Right atrium auricular region (tissue), 2 donors: ENCODE data around the gene SLC6A12. TPM values are rescaled to one million over a fixed set of nuclear protein-coding genes. Genes with fewer than 3 reads are reported as not detected.

Source experiments
- DNase-seq: peaks from one replicate; pipeline ENCODE4 v3.0.0-alpha.2; 2019; ENCODE audit warnings: low spot score
- H3K27ac ChIP-seq, 2 donors: fragments of 200-600 bp; sonication (generic); 1 replicate in 1 of 2; 2 replicates in 1 of 2; pipeline ENCODE4 v1.5.1; 2016 to 2019
- H3K27me3 ChIP-seq, 2 donors: fragments of 200-600 bp; sonication (generic); one replicate each; pipeline versions ENCODE4 v1.5.1 to v1.6.0; 2017 to 2019
- H3K36me3 ChIP-seq: fragments of 200-600 bp; sonication (generic); one replicate; pipeline ENCODE4 v1.5.1; 2016
- H3K4me1 ChIP-seq, 2 donors: fragments of 200-600 bp; sonication (generic); one replicate each; pipeline versions ENCODE4 v1.5.1 to v1.6.0; 2017 to 2019
- H3K4me3 ChIP-seq, 2 donors: fragments of 200-600 bp; sonication (generic); 1 replicate in 1 of 2; 2 replicates in 1 of 2; pipeline ENCODE4 v1.5.1; 2017 to 2019; ENCODE audit warnings: mild to moderate bottlenecking in 1 of 2, moderate library complexity in 1 of 2
- H3K9me3 ChIP-seq, 2 donors: fragments of 200-600 bp; sonication (generic); one replicate each; pipeline ENCODE4 v1.5.1; 2019
- CTCF ChIP-seq, 2 donors: fragments of 200-600 bp; sonication (generic); IDR thresholded peaks; one replicate each; pipeline ENCODE4 v1.5.1; 2019; ENCODE audit warnings: antibody characterized with exemption in 2 of 2
- total RNA-seq, 2 donors: library from RNA; depleted of rRNA; stranded (reverse); fragments of >200 nt; gene quantifications; one replicate each; pipeline ENCODE4 v1.1.0, GENCODE V29; 2016

The SLC6A12 gene
- total RNA-seq, 2 donors from 2014 or later, result 1.1 TPM; not detected in 1

DNA sequence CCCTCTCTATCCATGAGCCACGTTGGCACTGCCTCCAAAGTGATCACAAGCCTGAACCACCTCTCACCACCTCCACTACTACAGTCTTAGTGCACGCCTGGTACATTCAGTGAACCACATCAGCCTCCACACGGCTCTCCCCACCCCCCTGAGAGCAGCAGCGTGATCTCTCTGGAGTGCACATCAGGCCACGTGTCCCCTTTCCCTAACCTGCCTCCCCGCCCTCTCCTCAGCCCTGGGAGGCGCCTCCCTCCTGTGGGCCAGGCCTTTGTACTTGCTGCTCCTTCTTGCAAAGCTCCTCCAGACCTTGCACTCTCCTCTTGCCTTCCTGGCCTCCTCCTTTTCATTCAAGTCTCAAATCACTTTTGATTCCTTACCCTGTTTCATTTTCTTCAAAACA is 49.8 kb downstream of the SLC6A12 start:
- H3K4me1 ChIP-seq, result no peaks in the 10 kb centered on the region
- no peaks in the 10 kb centered on the region for H3K36me3 ChIP-seq
- no peak overlapping the region for H3K27ac ChIP-seq
- no peak for TF ChIP-seq CTCF (IDR thresholded peaks at IDR 0.05)
- H3K4me3 ChIP-seq, result no peak overlapping the region
- H3K9me3 ChIP-seq, result no peaks in the 10 kb centered on the region
- DNase-seq, result no peak
- H3K27me3 ChIP-seq, result no peaks in the 10 kb centered on the region

- TF ChIP-seq CTCF (IDR thresholded peaks at IDR 0.05), result no peak
Measured at GRCh38 chr12:163406-163986, 50.5 kb downstream of the SLC6A12 start.

DNA sequence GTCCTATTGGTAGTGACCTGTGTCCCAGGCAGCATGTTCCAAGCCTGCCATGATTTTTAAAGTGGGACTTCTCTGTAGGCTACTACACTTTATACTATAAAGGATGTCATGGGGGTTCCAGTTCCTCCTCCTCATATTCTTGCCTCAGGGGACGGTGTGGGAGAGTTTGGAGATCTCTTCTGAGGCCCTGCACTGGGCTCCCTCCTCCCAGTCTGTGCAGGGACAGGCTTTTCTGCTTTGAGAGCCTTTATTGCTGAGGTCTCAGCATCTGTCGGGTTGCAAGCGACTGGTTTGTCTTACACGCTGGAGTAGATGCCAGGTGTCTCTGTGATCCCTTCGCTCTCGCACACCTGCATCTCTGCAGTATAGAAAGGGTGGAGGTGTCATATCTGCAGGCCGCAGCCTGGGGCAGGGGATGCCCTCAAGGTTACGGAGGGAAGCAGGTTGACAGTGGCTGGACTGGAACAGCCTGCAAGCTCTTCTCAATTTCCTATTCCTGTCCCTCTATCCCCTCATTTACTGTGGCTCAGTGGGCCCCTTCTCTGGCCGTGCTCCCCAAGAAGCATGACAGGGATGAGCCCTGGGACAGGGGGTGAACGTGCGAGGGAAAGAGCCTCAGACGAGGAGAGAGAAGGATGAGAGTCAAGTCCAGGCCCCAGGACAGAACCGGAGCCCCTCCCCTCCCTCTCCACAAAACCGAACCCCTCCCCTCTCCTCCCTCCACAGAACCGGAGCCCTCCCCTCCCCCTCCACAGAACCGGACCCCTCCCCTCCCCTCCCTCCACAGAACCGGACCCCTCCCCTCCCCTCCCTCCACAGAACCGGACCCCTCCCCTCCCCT is 51.3 kb downstream of the SLC6A12 start:
- no peak overlapping the region for H3K27ac ChIP-seq
- H3K36me3 ChIP-seq, result no peaks in the 10 kb centered on the region
- no peaks in the 10 kb centered on the region for H3K27me3 ChIP-seq
- H3K4me3 ChIP-seq, result no peak overlapping the region
- no peak for DNase-seq
- TF ChIP-seq CTCF (IDR thresholded peaks at IDR 0.05), result no peak
- no peaks in the 10 kb centered on the region for H3K4me1 ChIP-seq
- no peaks in the 10 kb centered on the region for H3K9me3 ChIP-seq

More at GRCh38 chr12:163406-163986, 50.5 kb downstream of the SLC6A12 start:
- Histone ChIP-seq H3K9me3 (no peaks in the 10 kb centered on the region), H3K4me1 (no peaks in the 10 kb centered on the region), H3K4me3 (no peak overlapping the region), H3K36me3 (no peaks in the 10 kb centered on the region), H3K27ac (no peak overlapping the region), H3K27me3 (no peaks in the 10 kb centered on the region)
- DNase-seq, result no peak

- DNase-seq, result no peak
- no peak for TF ChIP-seq CTCF (IDR thresholded peaks at IDR 0.05)
- H3K9me3 ChIP-seq, result no peaks in the 10 kb centered on the region
- H3K4me1 ChIP-seq, result no peaks in the 10 kb centered on the region
- no peaks in the 10 kb centered on the region for H3K36me3 ChIP-seq
- H3K4me3 ChIP-seq, result no peak overlapping the region
- no peak overlapping the region for H3K27ac ChIP-seq
- H3K27me3 ChIP-seq, result no peaks in the 10 kb centered on the region
Measured at GRCh38 chr12:161823-162222, 52.1 kb downstream of the SLC6A12 start.

GRCh38 chr12:160858-161257 is 53.1 kb downstream of the SLC6A12 start:
- Histone ChIP-seq H3K36me3 (no peaks in the 10 kb centered on the region), H3K27ac (no peak overlapping the region), H3K4me3 (no peak overlapping the region), H3K27me3 (no peaks in the 10 kb centered on the region), H3K9me3 (no peaks in the 10 kb centered on the region), H3K4me1 (no peaks in the 10 kb centered on the region)
- TF ChIP-seq CTCF (IDR thresholded peaks at IDR 0.05), result no peak
- no peak for DNase-seq
